HG03135 (cell line): Measurements from ENCODE around the gene NLRP11.

Source experiments
- ATAC-seq: cut with Tn5 transposase; IDR thresholded peaks from one replicate; pipeline ENCODE4 v1.9.1; 2021; ENCODE audit warnings: mild to moderate bottlenecking, moderate library complexity; ENCODE audit not compliant: unreplicated experiment

NLRP11 gene

DNA sequence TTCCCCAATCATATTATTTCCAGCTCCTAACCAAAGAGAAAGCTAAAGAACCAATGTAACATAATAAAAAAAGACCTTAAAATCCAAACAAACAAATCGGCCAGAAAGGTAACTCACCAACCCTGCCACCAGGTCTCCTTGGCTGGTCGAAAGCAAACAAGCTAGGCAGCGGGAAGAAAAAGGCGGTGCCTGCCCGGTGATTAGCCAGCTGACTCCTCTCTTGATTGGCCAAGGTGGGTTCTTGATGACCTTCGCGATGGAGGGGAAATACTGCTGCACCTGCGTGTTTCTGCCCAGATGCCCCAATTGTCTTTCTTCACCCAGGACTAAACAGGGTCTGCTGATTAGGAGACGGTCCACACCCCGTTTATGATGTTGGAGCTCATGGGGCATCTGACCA lies at the start of gene NLRP11:
NLRP11 (minus strand) TSS at position 154 of the 400 bp plus-strand sequence. CDS start 13,825 bp downstream, outside the sequence.
- no peak for ATAC-seq

DNA sequence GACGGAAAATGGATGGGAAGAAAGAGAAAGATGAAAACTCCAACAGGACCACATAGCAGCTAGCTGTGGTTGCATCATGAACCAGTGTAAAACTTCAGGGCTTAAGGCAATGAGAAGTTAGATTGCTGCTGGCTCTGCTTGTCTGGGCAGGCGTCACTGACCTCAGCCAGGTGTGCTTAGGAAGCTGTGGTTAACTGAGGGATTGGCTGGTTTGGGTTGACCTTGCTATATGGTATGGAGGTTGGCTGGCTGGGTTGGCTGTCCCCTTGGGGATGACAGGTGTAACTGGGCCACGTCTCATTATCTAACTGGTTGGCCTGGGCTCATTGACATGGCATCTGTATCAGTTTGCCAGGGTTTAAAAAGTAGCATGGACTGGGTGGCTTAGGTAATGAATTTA lies 45.4 kb upstream of the NLRP11 start:
- ATAC-seq = no peak

GRCh38 chr19:55870736-55871135 lies 38.9 kb upstream of the NLRP11 start:
- ATAC-seq = no peak

GRCh38 chr19:55867101-55867500 lies 35.3 kb upstream of the NLRP11 start:
- ATAC-seq = no peak

DNA sequence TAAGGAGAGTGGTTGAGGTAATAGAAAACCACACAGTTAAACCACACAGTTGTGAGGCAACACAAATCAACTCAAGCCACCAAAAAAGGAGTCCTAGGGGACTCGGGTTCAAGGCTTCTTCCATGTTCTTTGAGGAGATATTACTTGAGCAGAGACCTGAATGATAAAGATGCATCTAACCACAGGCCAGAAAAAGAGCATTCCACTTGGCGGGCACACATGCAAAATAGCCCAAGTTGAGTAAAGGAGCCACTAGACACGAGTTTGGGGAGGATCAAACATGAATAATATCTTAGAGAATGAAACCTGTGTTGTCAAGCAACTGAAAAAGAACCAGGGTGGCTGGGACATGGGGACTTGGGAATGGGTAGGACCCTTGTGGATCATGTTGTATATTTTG lies 34.7 kb upstream of the NLRP11 start:
- ATAC-seq = no peak

GRCh38 chr19:55858969-55859368 lies 27.2 kb upstream of the NLRP11 start:
- no peak for ATAC-seq

DNA sequence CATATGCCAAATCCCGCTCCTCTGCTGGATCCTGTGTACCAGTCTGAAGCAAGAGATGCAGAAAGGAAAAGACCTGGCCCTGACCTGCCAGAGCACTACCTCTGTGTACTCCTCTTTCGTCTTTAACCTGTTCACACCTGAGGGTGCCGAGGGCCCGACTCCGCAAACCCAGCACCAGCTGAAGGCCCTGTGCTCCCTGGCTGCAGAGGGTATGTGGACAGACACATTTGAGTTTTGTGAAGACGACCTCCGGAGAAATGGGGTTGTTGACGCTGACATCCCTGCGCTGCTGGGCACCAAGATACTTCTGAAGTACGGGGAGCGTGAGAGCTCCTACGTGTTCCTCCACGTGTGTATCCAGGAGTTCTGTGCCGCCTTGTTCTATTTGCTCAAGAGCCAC lies 26.6 kb upstream of the NLRP11 start:
- ATAC-seq = no peak

DNA sequence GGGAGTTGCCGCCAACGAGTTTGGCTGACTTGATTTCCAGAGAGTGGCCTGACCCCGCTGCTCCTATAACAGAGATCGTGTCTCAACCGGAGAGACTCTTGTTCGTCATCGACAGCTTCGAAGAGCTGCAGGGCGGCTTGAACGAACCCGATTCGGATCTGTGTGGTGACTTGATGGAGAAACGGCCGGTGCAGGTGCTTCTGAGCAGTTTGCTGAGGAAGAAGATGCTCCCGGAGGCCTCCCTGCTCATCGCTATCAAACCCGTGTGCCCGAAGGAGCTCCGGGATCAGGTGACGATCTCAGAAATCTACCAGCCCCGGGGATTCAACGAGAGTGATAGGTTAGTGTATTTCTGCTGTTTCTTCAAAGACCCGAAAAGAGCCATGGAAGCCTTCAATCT lies 26.2 kb upstream of the NLRP11 start:
- no peak for ATAC-seq

DNA sequence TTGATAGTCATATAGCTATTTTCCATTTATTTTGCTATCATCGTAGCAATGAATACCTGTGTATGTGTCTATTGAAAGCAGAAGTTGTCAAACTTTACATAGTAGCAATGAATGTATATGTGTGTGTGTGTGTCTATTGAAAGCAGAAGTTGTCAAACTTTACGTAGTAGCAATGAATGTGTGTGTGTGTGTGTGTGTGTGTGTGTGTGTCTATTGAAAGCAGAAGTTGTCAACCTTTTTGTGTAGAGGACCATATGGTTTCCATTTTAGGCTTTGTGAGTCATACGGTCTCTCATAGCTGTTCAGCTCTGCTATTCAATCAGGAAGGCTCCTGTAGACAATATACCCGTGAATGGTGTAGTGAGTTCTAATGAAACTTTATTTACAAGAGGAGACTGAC lies 25.4 kb upstream of the NLRP11 start:
- no peak for ATAC-seq

GRCh38 chr19:55855160-55855559 lies 23.4 kb upstream of the NLRP11 start:
- ATAC-seq = no peak

GRCh38 chr19:55838906-55839305 lies 7.1 kb upstream of the NLRP11 start:
- no peak for ATAC-seq

GRCh38 chr19:55838251-55838650 lies 6.5 kb upstream of the NLRP11 start:
- ATAC-seq = no peak

DNA sequence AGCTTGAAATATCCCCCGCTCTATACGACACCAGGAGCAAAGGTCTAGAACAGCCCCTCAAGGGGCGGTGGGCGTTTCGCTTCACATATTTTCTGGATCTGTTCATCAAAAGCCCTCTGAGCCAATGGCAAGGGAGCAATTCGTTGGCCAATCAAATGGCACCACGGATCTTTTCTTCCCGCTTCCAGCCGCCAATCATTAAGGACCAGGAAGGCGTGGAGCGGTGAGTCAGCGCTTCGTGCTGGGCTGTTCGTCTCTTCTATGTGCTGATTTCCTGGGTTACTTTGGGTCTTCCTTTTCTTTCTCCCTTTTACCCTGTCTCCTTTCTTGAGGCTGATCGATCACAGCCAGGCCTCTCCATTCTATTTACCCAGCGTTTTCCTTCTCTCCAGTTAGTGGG lies 4.5 kb upstream of the NLRP11 start, which contains the start of gene NLRP4:
NLRP4 (plus strand) TSS at position 201 of the 400 bp plus-strand sequence. CDS start 15,541 bp downstream, outside the sequence.
- no peak for ATAC-seq

DNA sequence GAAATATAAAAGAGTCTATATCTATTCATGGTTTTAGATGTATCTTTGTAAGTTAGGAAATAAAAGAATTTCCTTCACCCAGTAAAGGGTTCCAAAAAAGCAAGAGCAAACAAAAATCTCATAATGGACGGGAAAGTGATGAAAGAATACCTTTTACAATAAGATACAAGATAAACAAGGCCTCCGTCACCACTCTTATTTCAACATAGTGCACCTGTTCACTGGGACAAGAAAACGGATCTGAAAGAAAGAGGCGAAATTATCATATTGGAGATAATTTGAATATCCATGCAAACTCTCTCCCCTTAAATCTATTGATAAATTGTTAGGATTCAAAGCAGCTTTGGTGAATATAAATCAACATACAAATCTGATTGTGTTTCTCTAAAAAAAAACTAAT lies 877 bp upstream of the NLRP11 start:
- no peak for ATAC-seq

DNA sequence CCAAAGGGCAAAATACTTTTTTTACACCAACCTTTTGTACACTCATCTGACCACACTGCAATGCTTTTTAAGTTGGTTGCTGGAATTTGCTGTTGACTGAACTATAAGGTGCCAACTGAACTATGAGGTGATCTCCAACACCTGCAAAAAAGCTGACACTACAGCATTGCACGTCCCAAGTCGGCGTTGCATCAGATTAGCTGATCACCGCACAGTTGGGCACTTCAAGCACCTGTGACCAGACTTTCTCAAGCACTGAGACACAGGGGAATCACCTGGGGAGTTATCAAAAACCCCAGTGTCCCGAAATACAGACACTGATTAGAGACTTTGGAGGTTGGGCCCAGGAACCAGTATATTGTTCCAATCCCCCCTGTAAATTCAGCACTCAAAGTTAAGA lies 1.1 kb downstream of the NLRP11 start:
- no peak for ATAC-seq

DNA sequence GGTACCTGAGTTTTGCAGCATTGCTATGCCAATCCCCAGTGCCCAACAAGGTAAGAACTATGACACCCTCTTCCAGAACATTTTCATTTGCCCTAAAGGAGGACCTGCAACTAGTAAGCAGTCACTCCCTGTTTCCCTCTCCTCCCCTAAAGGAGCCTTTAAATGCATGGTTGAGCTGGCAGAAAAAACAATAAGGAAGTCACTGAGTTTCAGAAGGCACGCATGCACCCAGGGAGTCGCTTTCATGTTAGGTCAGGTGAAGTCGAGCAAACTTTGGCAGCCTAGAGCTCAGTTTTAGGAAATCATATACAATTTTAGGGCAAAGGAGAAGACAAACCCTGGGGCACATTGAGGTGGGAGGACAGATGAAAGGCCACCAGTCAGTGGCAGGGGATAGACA lies 11.8 kb downstream of the NLRP11 start:
- ATAC-seq = no peak

DNA sequence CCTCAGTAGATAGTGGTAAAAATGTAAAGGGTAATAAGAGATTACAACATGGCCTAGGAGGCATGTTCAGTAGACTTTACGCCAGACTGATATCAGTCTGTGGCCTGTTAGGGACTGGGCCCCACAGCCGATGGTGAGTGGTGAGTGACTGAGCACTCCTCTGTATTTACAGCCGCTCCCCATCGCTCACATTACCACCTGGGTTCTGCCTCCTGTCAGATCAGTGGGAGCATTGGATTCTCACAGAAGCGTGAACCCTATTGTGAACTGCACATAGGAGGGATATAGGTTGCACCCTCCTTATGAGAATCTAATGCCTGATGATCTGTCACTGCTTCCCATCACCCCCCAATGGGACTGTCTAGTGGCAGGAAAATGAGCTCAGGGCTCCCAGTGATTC lies 17.9 kb downstream of the NLRP11 start:
- ATAC-seq = no peak

DNA sequence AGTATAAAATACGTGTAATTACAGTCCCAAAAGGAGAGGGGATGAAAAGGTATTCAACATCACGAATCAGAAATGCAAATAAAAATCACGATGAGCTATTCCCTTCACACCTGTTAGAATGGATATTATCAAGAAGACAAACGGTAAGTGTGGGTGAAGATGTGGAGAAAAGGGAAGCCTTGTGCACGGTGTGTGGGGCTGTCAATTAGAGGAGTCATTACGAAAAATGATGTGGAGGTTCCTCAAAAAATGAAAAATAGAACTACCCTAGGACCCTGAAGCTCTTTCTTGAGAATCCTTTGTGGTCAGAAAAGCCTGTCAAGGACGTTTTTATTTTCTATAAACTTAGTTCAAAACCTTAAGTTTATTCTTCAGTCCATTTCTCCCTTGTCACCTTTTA lies 19.4 kb downstream of the NLRP11 start:
- no peak for ATAC-seq

- ATAC-seq = no peak
These were observed 20.5 kb downstream of the NLRP11 start for GRCh38 chr19:55811340-55811739.

DNA sequence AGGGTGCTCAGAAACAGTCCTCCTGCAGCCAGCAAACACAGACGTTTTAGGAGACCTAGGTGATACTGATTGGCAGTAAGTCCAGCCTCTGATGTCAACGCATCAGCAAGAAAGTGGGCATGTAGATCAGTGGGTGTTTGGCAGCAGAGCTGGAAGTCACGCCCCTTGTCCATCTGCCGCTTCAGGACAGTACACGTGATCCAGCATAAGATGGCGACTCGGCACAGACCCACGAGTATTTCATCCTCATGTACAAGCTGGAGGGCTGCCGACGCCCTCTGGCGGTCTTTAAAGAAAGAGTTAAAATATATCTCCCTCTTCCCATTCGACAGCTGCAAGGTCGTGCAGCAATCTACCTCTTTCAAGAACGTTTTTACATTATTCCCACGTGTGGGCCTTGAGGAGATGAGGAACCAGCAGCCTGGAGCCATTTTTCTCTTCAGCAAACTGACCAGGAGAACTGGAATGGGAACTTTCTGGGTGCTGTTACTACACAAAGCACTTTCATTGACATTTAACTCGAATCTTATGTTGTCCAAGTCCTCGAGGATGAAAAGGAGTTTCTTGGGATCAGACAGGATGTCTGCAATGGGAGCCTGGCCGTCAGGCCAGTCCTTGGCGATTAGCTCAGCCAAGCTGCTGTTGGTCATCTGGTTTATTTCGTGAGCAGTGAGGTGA lies 22.3 kb downstream of the NLRP11 start:
- no peak for ATAC-seq

DNA sequence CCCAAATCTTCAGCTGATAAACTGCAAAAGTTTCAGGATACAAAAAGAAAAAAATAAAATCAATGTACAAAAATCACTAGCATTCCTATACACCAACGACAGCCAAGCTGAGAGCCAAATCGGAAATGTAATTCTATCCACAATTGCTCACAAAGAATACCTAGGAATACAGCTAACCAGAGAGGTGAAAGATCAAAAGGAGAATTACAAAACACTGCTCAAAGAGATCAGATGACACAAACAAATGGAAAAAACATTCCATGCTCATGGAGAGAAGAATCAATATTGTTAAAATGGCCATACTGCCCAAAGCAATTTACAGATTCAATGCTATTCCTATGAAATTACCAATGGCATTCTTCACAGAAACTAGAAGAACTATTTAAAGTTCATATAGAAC lies 29.5 kb downstream of the NLRP11 start:
- no peak for ATAC-seq

GRCh38 chr19:55801416-55801815 lies 30.4 kb downstream of the NLRP11 start:
- ATAC-seq = no peak

GRCh38 chr19:55795021-55795420 lies 36.8 kb downstream of the NLRP11 start:
- ATAC-seq = no peak
